Ovary (tissue), 3 donors: Measurements from ENCODE around the gene STXBP4.

Experiments
- POLR2A ChIP-seq: fragments of 450-650 bp; IDR thresholded peaks from one replicate; pipeline ENCODE4 v1.6.1; 2017; ENCODE audit warnings: antibody characterized with exemption, mild to moderate bottlenecking, moderate library complexity
- TF ChIP-seq, protein P1 (sequence below), 3 donors: fragments of 450-650 bp in 2 of 3; fragments of 200-600 bp in 1 of 3; IDR thresholded peaks; one replicate each; pipeline versions ENCODE4 v1.5.1 to v1.8.0; 2016 to 2022; ENCODE audit warnings: antibody characterized with exemption in 3 of 3, mild to moderate bottlenecking in 1 of 3
- donor health status: DM: no; HTN: no; CAD: no.

DNA sequence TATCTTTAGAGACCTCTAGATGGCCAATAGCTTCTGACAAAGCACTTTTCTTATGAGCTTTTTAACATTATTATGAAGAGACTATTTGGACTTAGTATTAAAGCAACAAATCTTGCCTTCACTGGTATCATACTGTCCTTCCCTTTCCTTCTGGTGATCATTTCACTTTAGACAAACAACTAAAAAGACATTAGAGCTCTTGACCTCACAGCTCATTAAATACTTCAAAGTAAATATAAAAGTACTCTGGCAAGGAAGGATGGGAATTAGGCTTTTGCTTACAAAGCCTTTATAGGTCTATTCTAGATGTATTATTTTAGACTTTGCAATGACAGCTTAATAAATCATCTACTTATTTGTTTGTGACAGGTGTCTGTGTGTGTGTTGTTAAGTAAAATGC lies 11.1 kb downstream of the STXBP4 start:
- TF ChIP-seq, protein P1, sequence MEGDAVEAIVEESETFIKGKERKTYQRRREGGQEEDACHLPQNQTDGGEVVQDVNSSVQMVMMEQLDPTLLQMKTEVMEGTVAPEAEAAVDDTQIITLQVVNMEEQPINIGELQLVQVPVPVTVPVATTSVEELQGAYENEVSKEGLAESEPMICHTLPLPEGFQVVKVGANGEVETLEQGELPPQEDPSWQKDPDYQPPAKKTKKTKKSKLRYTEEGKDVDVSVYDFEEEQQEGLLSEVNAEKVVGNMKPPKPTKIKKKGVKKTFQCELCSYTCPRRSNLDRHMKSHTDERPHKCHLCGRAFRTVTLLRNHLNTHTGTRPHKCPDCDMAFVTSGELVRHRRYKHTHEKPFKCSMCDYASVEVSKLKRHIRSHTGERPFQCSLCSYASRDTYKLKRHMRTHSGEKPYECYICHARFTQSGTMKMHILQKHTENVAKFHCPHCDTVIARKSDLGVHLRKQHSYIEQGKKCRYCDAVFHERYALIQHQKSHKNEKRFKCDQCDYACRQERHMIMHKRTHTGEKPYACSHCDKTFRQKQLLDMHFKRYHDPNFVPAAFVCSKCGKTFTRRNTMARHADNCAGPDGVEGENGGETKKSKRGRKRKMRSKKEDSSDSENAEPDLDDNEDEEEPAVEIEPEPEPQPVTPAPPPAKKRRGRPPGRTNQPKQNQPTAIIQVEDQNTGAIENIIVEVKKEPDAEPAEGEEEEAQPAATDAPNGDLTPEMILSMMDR (IDR thresholded peaks at IDR 0.05): no peak
- no peak for TF ChIP-seq POLR2A
